Astrocyte of the hippocampus (primary cell): Measurements from ENCODE around the gene POLR1A.

Experiments
- DNase-seq: peaks from one replicate; pipeline ENCODE4 v3.0.0; 2011; ENCODE audit warnings: low read depth, low spot score

Gene POLR1A

GRCh38 chr2:85981579-85982247, 124.0 kb downstream of the POLR1A start:
- DNase-seq: no peak

- no peak for DNase-seq
Measured at GRCh38 chr2:85978883-85979780, 126.6 kb downstream of the POLR1A start.

GRCh38 chr2:85976106-85976920, 129.4 kb downstream of the POLR1A start:
- no peak for DNase-seq

- no peak for DNase-seq
Measured at GRCh38 chr2:85975581-85975980, 130.1 kb downstream of the POLR1A start.

GRCh38 chr2:85974390-85974789, 131.3 kb downstream of the POLR1A start:
- no peak for DNase-seq

GRCh38 chr2:85972355-85972754, 133.3 kb downstream of the POLR1A start:
- no peak for DNase-seq

DNA sequence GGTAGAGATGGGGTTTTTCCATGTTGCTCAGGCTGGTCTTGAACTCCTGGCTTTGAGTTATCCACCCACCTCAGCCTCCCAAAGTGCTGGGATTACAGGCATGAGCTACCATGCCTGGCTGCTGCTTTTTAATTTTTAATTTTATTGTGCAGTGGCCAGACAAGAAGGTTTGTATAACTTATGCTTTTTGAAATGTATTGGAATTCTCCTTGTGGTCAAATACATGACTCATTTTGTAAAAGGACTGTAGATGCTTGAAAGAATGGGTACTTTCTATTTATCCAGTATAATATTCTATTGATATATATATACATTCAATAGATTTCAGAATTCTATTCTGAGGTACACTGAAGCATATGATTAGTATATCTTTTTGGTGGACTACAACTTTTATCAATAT, 134.3 kb downstream of the POLR1A start:
- DNase-seq: peak; percentile 10
